Small intestine (tissue), 7 donors: ENCODE data around the gene PACRG. TPM values are rescaled to one million over a fixed set of nuclear protein-coding genes. Genes with fewer than 3 reads are reported as not detected.

Experiments
- DNase-seq, 2 donors: peaks; one replicate each; pipeline versions ENCODE4 v3.0.0 to v3.0.0-alpha.2; 2013
- FAIRE-seq: peaks from 2 replicates; lab custom pipeline; 2012; peaks lifted over from hg19 to GRCh38; lab: Jason Lieb, UNC
- H3K27ac ChIP-seq, 3 donors: one replicate each; pipeline ENCODE4 v1.5.1; 2013; ENCODE audit warnings: low read length in 2 of 3, mild to moderate bottlenecking in 2 of 3, control low read depth in 1 of 3, inconsistent platforms in 1 of 3, low read depth in 1 of 3, moderate library complexity in 1 of 3
- H3K27me3 ChIP-seq, 3 donors: one replicate each; pipeline ENCODE4 v1.6.1; 2013; ENCODE audit warnings: low read length in 3 of 3, inconsistent platforms in 1 of 3; ENCODE audit not compliant: control insufficient read depth in 3 of 3, insufficient read depth in 3 of 3
- H3K36me3 ChIP-seq, 3 donors: one replicate each; pipeline ENCODE4 v1.6.1; 2013; ENCODE audit warnings: low read length in 3 of 3, inconsistent platforms in 1 of 3, low read depth in 1 of 3, mild to moderate bottlenecking in 1 of 3, moderate library complexity in 1 of 3; ENCODE audit not compliant: control insufficient read depth in 3 of 3, insufficient read depth in 2 of 3
- H3K4me1 ChIP-seq, 3 donors: one replicate each; pipeline ENCODE4 v1.6.1; 2013; ENCODE audit warnings: low read length in 2 of 3, inconsistent platforms in 1 of 3, low read depth in 1 of 3, mild to moderate bottlenecking in 1 of 3, moderate library complexity in 1 of 3; ENCODE audit not compliant: control insufficient read depth in 3 of 3, insufficient read depth in 2 of 3
- H3K4me3 ChIP-seq, 3 donors: one replicate each; pipeline ENCODE4 v1.5.1; 2013; ENCODE audit warnings: low read length in 3 of 3, control low read depth in 1 of 3, inconsistent platforms in 1 of 3, low read depth in 1 of 3, mild to moderate bottlenecking in 1 of 3, moderate library complexity in 1 of 3
- H3K9me3 ChIP-seq, 2 donors: one replicate each; pipeline ENCODE4 v1.6.1; 2013; ENCODE audit warnings: low read depth in 1 of 2, low read length in 1 of 2; ENCODE audit not compliant: control insufficient read depth in 2 of 2, insufficient read depth in 1 of 2
- WGBS, 3 donors: extraction: QIAGEN DNeasy Blood & Tissue Kit; methylation state at CpG; one replicate each; pipeline ENCODE4 v1.1.7; 2013; 5-methylcytosine and 5-hydroxymethylcytosine counted together
- polyA plus RNA-seq, 4 donors: library from polyadenylated mRNA; stranded (reverse) in 3 of 4; unstranded in 1 of 4; fragments of 200-250 nt in 3 of 4; fragments of 120-200 nt in 1 of 4; gene quantifications; one replicate each; pipeline versions ENCODE4 v1.2.1 to v1.2.3, GENCODE V29; 2013
- donor health status: healthy with polysubstance abuse.
- donor health status: control.
- donor health status: control.
- donor health status: Bipolar disorder and iron deficiency.
- donor health status: healthy.

PACRG gene
- polyA plus RNA-seq, 4 donors = 0.49 to 1.5 TPM; not detected in 2

GRCh38 chr6:163324326-163324687, 596.5 kb downstream of the PACRG start:
- FAIRE-seq (no peak), DNase-seq (no peak)
- no peak overlapping the region for H3K4me3 ChIP-seq
- no peaks in the 10 kb centered on the region for H3K36me3 ChIP-seq
- peaks cover 0 to 8% (median 0%) of the 10 kb centered on the region in 3 donors for H3K27me3 ChIP-seq
- peaks cover 0 to 3% of the 10 kb centered on the region in 2 donors for H3K9me3 ChIP-seq
- H3K4me1 ChIP-seq = no peaks in the 10 kb centered on the region
- H3K27ac ChIP-seq = no peak overlapping the region
- 82 to 85% (median 84%) methylated on average over 4 of the region's 4 CpGs for WGBS, 3 donors

DNA sequence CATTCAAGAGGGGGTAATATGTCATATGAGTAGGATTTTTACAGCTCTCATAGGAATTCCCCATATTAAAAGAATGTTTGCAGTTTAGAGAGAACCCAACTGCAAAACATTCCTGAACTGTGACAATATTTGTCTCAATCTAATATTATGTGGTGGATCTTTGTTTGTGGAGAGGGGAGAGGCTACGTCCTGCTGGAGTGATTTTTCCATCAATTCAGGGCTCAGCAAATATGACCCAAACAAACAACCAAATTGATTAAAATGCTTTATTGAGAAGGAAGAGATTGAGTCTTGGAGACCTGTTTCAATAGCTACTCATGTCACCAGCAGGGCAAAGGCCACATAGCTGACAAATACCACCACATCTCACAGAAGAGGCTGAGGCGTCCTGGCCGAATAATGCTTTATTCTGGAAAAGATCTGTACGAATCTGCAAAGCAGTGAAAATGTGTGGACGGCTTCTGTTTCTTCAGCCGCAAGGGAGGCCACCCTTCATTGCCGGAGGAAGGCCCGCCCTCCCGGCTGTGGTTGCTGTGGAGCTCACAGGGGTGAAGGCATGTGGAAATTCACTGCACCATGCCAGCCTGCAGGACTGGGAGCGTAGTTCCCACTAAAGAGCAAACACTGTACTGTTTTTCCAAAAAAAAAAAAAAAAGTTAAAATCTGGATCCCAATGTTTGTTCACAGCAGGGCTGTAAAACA, 597.1 kb downstream of the PACRG start:
- WGBS, 3 donors = 20 to 30% (median 20%) methylated on average over 10 of the region's 10 CpGs

DNA sequence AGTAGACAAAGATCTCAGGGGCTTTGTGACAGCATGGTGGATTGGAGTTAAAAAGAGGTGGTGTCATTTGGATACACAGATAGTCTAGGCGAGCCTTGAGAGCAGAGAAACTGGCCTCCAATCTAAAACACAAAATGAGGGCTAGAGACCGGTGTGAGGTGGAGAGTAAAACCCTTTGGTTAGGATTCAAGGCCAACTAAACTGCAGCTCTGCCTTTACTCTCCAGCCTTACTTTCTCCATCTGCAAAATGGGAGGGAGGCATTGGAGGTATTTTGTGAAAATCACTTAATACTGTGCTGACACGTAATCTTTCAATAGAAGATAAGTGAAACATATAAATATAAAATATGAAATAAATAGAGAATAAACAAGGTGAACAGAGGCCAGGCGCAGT, 597.6 kb downstream of the PACRG start:
- no peak for FAIRE-seq
- no peak overlapping the region for H3K4me3 ChIP-seq

More for the DNA sequence above, 597.1 kb downstream of the PACRG start:
- no peak overlapping the region for H3K4me3 ChIP-seq
- DNase-seq (no peak), FAIRE-seq (no peak)
- peaks cover 0 to 3% of the 10 kb centered on the region in 2 donors for H3K9me3 ChIP-seq
- no peaks in the 10 kb centered on the region for H3K36me3 ChIP-seq
- peaks cover 0 to 8% (median 0%) of the 10 kb centered on the region in 3 donors for H3K27me3 ChIP-seq
- no peak overlapping the region for H3K27ac ChIP-seq
- H3K4me1 ChIP-seq = no peaks in the 10 kb centered on the region

GRCh38 chr6:163327165-163327880, 599.5 kb downstream of the PACRG start:
- Histone ChIP-seq H3K9me3 (peaks cover 0 to 3% of the 10 kb centered on the region in 2 donors), H3K27ac (no peak overlapping the region), H3K4me3 (no peak overlapping the region), H3K27me3 (peaks cover 0 to 11% (median 0%) of the 10 kb centered on the region in 3 donors), H3K4me1 (no peaks in the 10 kb centered on the region), H3K36me3 (no peaks in the 10 kb centered on the region)
- WGBS, 3 donors = 81 to 93% (median 85%) methylated on average over 9 of the region's 9 CpGs
- DNase-seq (no peak), FAIRE-seq (no peak)

More for the DNA sequence above, 597.6 kb downstream of the PACRG start:
- Histone ChIP-seq H3K9me3 (peaks cover 0 to 3% of the 10 kb centered on the region in 2 donors), H3K27me3 (peaks cover 0 to 11% (median 0%) of the 10 kb centered on the region in 3 donors), H3K4me1 (no peaks in the 10 kb centered on the region), H3K36me3 (no peaks in the 10 kb centered on the region), H3K27ac (no peak overlapping the region)
- no peak for DNase-seq
- 74 to 89% (median 74%) methylated on average over 4 of the region's 4 CpGs for WGBS, 3 donors

- Histone ChIP-seq H3K27me3 (peaks cover 0 to 11% (median 0%) of the 10 kb centered on the region in 3 donors), H3K4me1 (no peaks in the 10 kb centered on the region), H3K4me3 (no peak overlapping the region), H3K36me3 (no peaks in the 10 kb centered on the region), H3K9me3 (peaks cover 0 to 3% of the 10 kb centered on the region in 2 donors), H3K27ac (no peak overlapping the region)
- WGBS, 3 donors = 69 to 76% (median 74%) methylated on average over 8 of the region's 8 CpGs
- FAIRE-seq = no peak
- DNase-seq = no peak
These were observed 600.1 kb downstream of the PACRG start for GRCh38 chr6:163327921-163328320.

DNA sequence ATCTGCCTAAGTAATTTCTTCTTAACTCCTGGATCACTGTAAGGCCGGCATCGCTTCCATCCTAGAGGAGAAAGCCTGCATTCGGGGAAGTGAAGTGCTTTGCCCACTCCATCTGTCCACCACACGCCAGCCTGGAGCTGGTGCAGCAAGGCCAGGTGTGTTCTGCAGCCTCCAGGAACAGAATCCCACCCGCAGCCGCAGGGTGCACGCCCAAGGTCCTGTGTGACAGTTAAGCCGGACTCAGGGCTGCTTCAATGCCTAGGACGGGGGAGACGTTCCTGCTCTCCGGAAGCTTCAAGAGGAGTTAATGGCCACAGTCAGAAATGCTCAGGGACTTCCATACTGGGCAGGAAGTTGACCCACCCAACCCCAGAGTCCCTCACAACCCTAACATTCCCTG, 600.6 kb downstream of the PACRG start:
- Histone ChIP-seq H3K4me1 (no peaks in the 10 kb centered on the region), H3K36me3 (no peaks in the 10 kb centered on the region), H3K27ac (no peak overlapping the region), H3K4me3 (no peak overlapping the region), H3K9me3 (peaks cover 0 to 3% of the 10 kb centered on the region in 2 donors), H3K27me3 (peaks cover 0 to 11% (median 0%) of the 10 kb centered on the region in 3 donors)
- WGBS, 3 donors = 93 to 96% (median 94%) methylated on average over 11 of the region's 11 CpGs
- FAIRE-seq (no peak), DNase-seq (no peak)

DNA sequence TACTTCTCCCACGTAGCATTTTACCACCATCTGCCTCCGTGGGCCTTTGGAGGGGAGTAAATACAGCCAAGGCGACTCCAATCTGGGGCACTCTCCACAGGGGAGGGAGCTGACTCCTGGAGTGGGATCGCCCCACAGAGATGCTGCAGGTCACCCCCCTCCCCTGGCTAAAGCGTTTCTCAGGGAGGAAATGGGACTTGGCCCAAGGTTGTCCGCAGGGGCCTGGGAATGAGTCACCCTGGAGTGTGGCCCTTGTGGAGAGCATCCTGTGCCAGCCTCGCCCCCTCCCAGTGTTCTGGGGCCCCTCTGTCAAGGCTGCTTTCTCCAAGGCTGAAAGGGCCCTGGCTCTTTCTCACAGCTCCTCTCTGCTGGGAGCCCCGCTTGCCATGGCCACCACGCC, 602.2 kb downstream of the PACRG start:
- DNase-seq = no peak
- FAIRE-seq = no peak
- Histone ChIP-seq H3K9me3 (peaks cover 0 to 3% of the 10 kb centered on the region in 2 donors), H3K27me3 (peaks cover 0 to 7% (median 0%) of the 10 kb centered on the region in 3 donors), H3K4me1 (no peaks in the 10 kb centered on the region), H3K36me3 (no peaks in the 10 kb centered on the region), H3K4me3 (no peak overlapping the region), H3K27ac (no peak overlapping the region)
- 66 to 73% (median 66%) methylated on average over 9 of the region's 9 CpGs for WGBS, 3 donors

- DNase-seq (no peak), FAIRE-seq (no peak)
- Histone ChIP-seq H3K4me1 (no peaks in the 10 kb centered on the region), H3K36me3 (no peaks in the 10 kb centered on the region), H3K27ac (no peak overlapping the region), H3K27me3 (peaks cover 0 to 2% (median 0%) of the 10 kb centered on the region in 3 donors), H3K9me3 (peaks cover 0 to 3% of the 10 kb centered on the region in 2 donors), H3K4me3 (no peak overlapping the region)
- WGBS, 3 donors = 86 to 92% (median 89%) methylated on average over 9 of the region's 9 CpGs
These were observed 603.5 kb downstream of the PACRG start for GRCh38 chr6:163331245-163331644.
